Transverse colon (tissue), 4 donors: ENCODE data around the gene LRPPRC. TPM values are rescaled to one million over a fixed set of nuclear protein-coding genes. Genes with fewer than 3 reads are reported as not detected.

ENCODE experiments used
- DNase-seq: peaks from one replicate; pipeline ENCODE4 v3.0.0-alpha.2; 2019
- H3K27ac ChIP-seq, 4 donors: fragments of 200-600 bp; sonication (generic); 2 replicates each; pipeline ENCODE4 v1.5.1; 2016 to 2018; ENCODE audit warnings: inconsistent platforms in 4 of 4
- H3K27me3 ChIP-seq: fragments of 200-600 bp; sonication (generic); 2 replicates; pipeline ENCODE4 v1.5.1; 2017; ENCODE audit warnings: inconsistent platforms
- H3K36me3 ChIP-seq, 4 donors: fragments of 200-600 bp; sonication (generic); 2 replicates each; pipeline ENCODE4 v1.5.1; 2017 to 2019; ENCODE audit warnings: inconsistent platforms in 4 of 4
- H3K4me1 ChIP-seq, 4 donors: fragments of 200-600 bp; sonication (generic); 2 replicates each; pipeline ENCODE4 v1.5.1; 2017 to 2020; ENCODE audit warnings: inconsistent platforms in 4 of 4
- H3K4me3 ChIP-seq, 4 donors: fragments of 200-600 bp; sonication (generic); 1 replicate in 1 of 4; 2 replicates in 3 of 4; pipeline versions ENCODE4 v1.5.1 to v1.6.1; 2017 to 2019; ENCODE audit warnings: inconsistent platforms in 4 of 4
- H3K9me3 ChIP-seq, 2 donors: fragments of 200-600 bp; sonication (generic); 2 replicates each; pipeline ENCODE4 v1.5.1; 2017 to 2019; ENCODE audit warnings: inconsistent platforms in 2 of 2
- EP300 ChIP-seq: sonication (generic); formaldehyde crosslinking; IDR thresholded peaks from one replicate; pipeline ENCODE4 v1.6.1; 2017; ENCODE audit warnings: antibody characterized with exemption, low read depth
- POLR2A ChIP-seq: fragments of 450-650 bp; IDR thresholded peaks from one replicate; pipeline ENCODE4 v1.6.1; 2016; ENCODE audit warnings: antibody characterized with exemption, mild to moderate bottlenecking, moderate library complexity
- POLR2AphosphoS5 ChIP-seq, 3 donors: sonication (generic); formaldehyde crosslinking; IDR thresholded peaks; one replicate each; pipeline ENCODE4 v1.6.1; 2016; ENCODE audit warnings: antibody characterized with exemption in 3 of 3
- WGBS, 2 donors: methylation state at CpG; one replicate each; pipeline ENCODE4 v1.1.5; 2018; ENCODE audit warnings: low coverage in 1 of 2; 5-methylcytosine and 5-hydroxymethylcytosine counted together
- in situ Hi-C, 4 donors: fragments of 200-750 bp; cut with MboI; loops; one replicate each; pipeline versions ENCODE4 v1.15.0 to v1.15.1; 2017; ENCODE audit warnings: low sequenced_read_pairs in 3 of 4, low pct_ligation_motif_present in 1 of 4, low pct_unique_long_range_greater_than_20kb in 1 of 4
- intact Hi-C: fragments of 100-400 bp; cut with DNase I; formaldehyde crosslinking; loops from one replicate; pipeline ENCODE4 v1.15.1; 2023; ENCODE audit warnings: low total_unique reads
- total RNA-seq, 4 donors: library from RNA; depleted of rRNA; stranded (reverse); fragments of >200 nt; gene quantifications; one replicate each; pipeline ENCODE4 v1.1.0, GENCODE V29; 2016
- TF ChIP-seq, protein P1 (sequence below), 5 experiments: fragments of 200-600 bp in 3 of 5; fragments of 450-650 bp in 2 of 5; sonication (generic) in 3 of 5; IDR thresholded peaks; 1 replicate in 2 of 5; 2 replicates in 3 of 5; pipeline ENCODE4 v1.5.1; 2016 to 2017; ENCODE audit warnings: antibody characterized with exemption in 5 of 5, inconsistent platforms in 3 of 5, mild to moderate bottlenecking in 2 of 5, moderate library complexity in 1 of 5

The LRPPRC gene
- total RNA-seq, 4 donors from 2014 or later, result 35.9 to 83.3 (median 59.7) TPM

DNA sequence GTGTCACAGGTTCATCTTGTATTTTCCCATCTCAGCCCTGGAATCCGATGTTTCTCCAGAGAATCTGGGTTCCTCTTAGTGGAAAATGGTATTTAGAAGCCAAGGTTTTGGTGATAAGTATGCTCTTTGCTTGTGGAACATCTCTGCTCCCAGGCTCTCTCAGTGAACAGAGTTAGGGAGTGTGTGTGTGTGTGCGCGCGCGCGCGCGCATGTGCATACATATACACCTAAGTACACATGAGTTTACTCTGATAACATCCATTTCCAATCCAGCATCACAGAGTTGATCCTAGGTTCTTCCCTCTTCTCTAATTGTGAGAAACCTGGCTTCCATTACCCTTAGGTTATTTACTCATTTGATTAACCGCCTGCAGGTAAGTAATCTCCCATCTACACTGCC, 115.3 kb downstream of the LRPPRC start:
- WGBS, 2 donors, result 82 to 87% methylated on average over 9 of the region's 9 CpGs

DNA sequence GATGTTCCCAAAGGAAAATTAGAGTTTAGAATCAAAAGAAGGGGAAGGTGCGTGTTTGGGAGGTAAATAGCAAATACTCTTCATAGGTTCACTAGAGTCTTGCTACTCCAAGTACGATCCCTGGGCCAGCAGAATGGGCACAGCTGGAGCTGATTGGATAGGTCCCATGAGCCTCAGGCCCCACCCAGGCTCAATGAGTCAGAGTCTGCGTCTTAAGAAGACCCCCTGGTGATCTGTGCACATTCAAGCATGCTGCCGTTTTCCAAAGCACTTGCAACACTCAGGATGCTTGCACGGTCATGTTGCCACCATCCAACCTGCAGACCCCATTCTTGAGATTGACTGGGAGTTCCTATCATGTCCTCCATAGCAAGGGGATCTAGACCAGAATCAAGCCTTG, 116.5 kb downstream of the LRPPRC start:
- in situ Hi-C loops, result loop anchor here in 3 of 4 donors (25.0 kb wide), 1 partner anchor 267 kb away; no protein-coding TSS in a partner anchor
- H3K4me3 ChIP-seq, result no peak overlapping the region
- WGBS, 2 donors, result 75 to 83% methylated on average over 2 to 5 of the region's 5 CpGs

More for the DNA sequence above, 115.3 kb downstream of the LRPPRC start:
- in situ Hi-C loops (loop anchor here in 3 of 4 donors (25.0 kb wide), 1 partner anchor 268 kb away; no protein-coding TSS in a partner anchor), intact Hi-C loops (no loop called here)
- Histone ChIP-seq H3K9me3 (no peaks in the 10 kb centered on the region), H3K27ac (no peak overlapping the region), H3K4me3 (no peak overlapping the region), H3K4me1 (peaks cover 0 to 3% (median 1%) of the 10 kb centered on the region in 4 donors), H3K36me3 (no peaks in the 10 kb centered on the region), H3K27me3 (no peaks in the 10 kb centered on the region)
- no peak for DNase-seq
- TF ChIP-seq POLR2AphosphoS5 (IDR thresholded peaks at IDR 0.05) (no peak), POLR2A (no peak), EP300 (no peak)
- TF ChIP-seq, protein P1, sequence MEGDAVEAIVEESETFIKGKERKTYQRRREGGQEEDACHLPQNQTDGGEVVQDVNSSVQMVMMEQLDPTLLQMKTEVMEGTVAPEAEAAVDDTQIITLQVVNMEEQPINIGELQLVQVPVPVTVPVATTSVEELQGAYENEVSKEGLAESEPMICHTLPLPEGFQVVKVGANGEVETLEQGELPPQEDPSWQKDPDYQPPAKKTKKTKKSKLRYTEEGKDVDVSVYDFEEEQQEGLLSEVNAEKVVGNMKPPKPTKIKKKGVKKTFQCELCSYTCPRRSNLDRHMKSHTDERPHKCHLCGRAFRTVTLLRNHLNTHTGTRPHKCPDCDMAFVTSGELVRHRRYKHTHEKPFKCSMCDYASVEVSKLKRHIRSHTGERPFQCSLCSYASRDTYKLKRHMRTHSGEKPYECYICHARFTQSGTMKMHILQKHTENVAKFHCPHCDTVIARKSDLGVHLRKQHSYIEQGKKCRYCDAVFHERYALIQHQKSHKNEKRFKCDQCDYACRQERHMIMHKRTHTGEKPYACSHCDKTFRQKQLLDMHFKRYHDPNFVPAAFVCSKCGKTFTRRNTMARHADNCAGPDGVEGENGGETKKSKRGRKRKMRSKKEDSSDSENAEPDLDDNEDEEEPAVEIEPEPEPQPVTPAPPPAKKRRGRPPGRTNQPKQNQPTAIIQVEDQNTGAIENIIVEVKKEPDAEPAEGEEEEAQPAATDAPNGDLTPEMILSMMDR (IDR thresholded peaks at IDR 0.05), result no peak

DNA sequence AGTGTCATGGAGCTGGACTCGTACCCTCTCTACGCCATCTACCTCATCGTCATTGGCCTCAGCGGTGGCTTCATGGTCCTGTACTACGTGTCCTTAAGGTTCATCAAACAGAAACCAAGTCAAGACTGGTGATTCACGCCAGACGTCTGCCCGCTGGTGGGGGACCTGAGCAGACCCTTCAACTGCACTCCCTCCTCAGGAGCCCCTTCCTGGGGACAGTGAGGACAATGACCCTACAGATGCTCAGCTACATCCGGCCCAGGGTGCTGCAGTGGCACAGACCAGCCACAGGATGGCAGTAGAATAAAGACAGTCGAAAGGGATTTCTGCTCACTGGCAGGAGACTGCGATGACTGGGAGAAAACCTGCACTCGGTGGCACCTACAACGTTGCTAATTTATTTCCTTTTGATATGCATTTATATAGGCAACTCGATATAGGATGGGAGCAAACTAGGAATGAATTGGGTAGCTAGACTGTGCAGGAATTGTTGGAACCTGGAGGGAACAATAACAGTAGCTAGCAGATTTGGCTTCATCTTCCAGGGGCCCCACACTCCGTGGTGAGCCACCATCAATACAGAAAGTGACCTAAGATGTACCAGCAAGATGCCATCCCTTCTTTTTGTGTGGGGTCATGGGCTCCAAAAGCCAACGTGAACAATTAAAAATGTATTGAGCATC, 117.9 kb downstream of the LRPPRC start:
- Histone ChIP-seq H3K36me3 (no peaks in the 10 kb centered on the region), H3K27ac (no peak overlapping the region), H3K9me3 (no peaks in the 10 kb centered on the region), H3K4me1 (peaks cover 0 to 3% (median 1%) of the 10 kb centered on the region in 4 donors), H3K4me3 (no peak overlapping the region), H3K27me3 (peaks cover 7% of the 10 kb centered on the region)
- 36 to 60% methylated on average over 3 to 16 of the region's 16 CpGs for WGBS, 2 donors
- TF ChIP-seq, protein P1 (IDR thresholded peaks at IDR 0.05), result peak; percentile 78 to 95 (median 88)
- TF ChIP-seq POLR2A (no peak), POLR2AphosphoS5 (IDR thresholded peaks at IDR 0.05) (no peak)
- in situ Hi-C loops, result loop anchor here in 3 of 4 donors (25.0 kb wide), 1 partner anchor 266 kb away; no protein-coding TSS in a partner anchor
- DNase-seq, result peak; percentile 62
- intact Hi-C loops, result no loop called here

More for the DNA sequence above, 116.5 kb downstream of the LRPPRC start:
- H3K36me3 ChIP-seq, result no peaks in the 10 kb centered on the region
- no peak for TF ChIP-seq POLR2AphosphoS5 (IDR thresholded peaks at IDR 0.05)
- TF ChIP-seq EP300, result no peak
- no peak for TF ChIP-seq POLR2A
- TF ChIP-seq, protein P1 (IDR thresholded peaks at IDR 0.05), result no peak
- no peaks in the 10 kb centered on the region for H3K27me3 ChIP-seq
- intact Hi-C loops, result no loop called here
- H3K27ac ChIP-seq, result no peak overlapping the region
- DNase-seq, result no peak
- H3K4me1 ChIP-seq, result peaks cover 0 to 3% (median 1%) of the 10 kb centered on the region in 4 donors
- H3K9me3 ChIP-seq, result no peaks in the 10 kb centered on the region

DNA sequence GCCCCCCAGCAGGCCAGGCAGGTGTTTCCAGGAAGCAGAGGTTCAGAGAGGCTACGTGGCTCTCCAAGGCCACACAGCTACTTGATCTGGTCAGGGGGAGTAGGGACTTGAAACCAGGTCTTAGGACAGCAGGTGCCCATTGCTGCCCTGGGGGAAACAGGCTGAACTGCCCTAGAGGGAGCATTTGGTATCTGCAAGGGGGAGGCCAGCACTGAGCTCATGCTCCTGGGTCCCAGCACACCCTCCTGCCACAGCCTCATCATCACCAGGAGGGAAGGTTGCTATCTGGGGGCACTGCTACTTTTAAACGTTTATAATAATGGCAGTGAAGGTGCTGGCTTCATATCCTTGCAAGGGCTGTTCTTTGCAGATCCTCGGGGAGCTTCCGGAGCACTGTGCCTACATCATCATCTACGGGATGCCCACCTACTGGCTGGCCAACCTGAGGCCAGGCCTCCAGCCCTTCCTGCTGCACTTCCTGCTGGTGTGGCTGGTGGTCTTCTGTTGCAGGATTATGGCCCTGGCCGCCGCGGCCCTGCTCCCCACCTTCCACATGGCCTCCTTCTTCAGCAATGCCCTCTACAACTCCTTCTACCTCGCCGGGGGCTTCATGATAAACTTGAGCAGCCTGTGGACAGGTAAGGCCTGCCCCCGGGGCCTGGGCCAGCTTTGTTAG, 120.9 kb downstream of the LRPPRC start:
- no peaks in the 10 kb centered on the region for H3K36me3 ChIP-seq
- intact Hi-C loops (no loop called here), in situ Hi-C loops (loop anchor here in 3 of 4 donors (25.0 kb wide), 1 partner anchor 263 kb away; no protein-coding TSS in a partner anchor)
- TF ChIP-seq, protein P1 (IDR thresholded peaks at IDR 0.05), result no peak
- no peak for TF ChIP-seq POLR2AphosphoS5 (IDR thresholded peaks at IDR 0.05)
- no peak for TF ChIP-seq EP300
- TF ChIP-seq POLR2A, result no peak
- WGBS, 2 donors, result 76% methylated on average over 10 of the region's 11 CpGs; no CpG with 5 or more reads in 1 of the 2 donors
- no peak for DNase-seq
- H3K27ac ChIP-seq, result no peak overlapping the region
- H3K9me3 ChIP-seq, result no peaks in the 10 kb centered on the region
- H3K4me3 ChIP-seq, result no peak overlapping the region
- H3K4me1 ChIP-seq, result peaks cover 0 to 3% (median 1%) of the 10 kb centered on the region in 4 donors
- H3K27me3 ChIP-seq, result peaks cover 15% of the 10 kb centered on the region
